HEK293T (cell line): ENCODE measurements around the gene KCNH1.

Experiments used
- ARNT ChIP-seq: fragments of 450-650 bp; IDR thresholded peaks from 2 replicates; pipeline ENCODE4 v1.6.1; 2017; ENCODE audit warnings: mild to moderate bottlenecking
- BHLHE40 ChIP-seq: fragments of 450-650 bp; IDR thresholded peaks from 2 replicates; pipeline ENCODE4 v1.6.1; 2016; ENCODE audit warnings: mild to moderate bottlenecking, moderate library complexity, borderline replicate concordance
- ELF4 ChIP-seq: fragments of 450-650 bp; IDR thresholded peaks from 2 replicates; pipeline ENCODE4 v1.6.1; 2017; ENCODE audit warnings: antibody characterized with exemption
- FOXK2 ChIP-seq: fragments of 450-650 bp; IDR thresholded peaks from 2 replicates; pipeline ENCODE4 v1.6.1; 2016; ENCODE audit warnings: mild to moderate bottlenecking
- FOXM1 ChIP-seq: fragments of 450-650 bp; IDR thresholded peaks from 2 replicates; pipeline ENCODE4 v1.6.1; 2017; ENCODE audit warnings: mild to moderate bottlenecking, borderline replicate concordance
- HDGF ChIP-seq: fragments of 450-650 bp; IDR thresholded peaks from 2 replicates; pipeline ENCODE4 v1.6.1; 2017; ENCODE audit warnings: antibody characterized with exemption, borderline replicate concordance
- L3MBTL2 ChIP-seq: fragments of 450-650 bp; conservative IDR thresholded peaks from 2 replicates; pipeline ENCODE4 v1.6.1; 2016; ENCODE audit warnings: mild to moderate bottlenecking
- LEF1 ChIP-seq: fragments of 450-650 bp; IDR thresholded peaks from 2 replicates; pipeline ENCODE4 v1.6.1; 2017; ENCODE audit warnings: mild to moderate bottlenecking, borderline replicate concordance
- PKNOX1 ChIP-seq: fragments of 450-650 bp; IDR thresholded peaks from 2 replicates; pipeline ENCODE4 v1.6.1; 2016
- SP1 ChIP-seq: fragments of 450-650 bp; IDR thresholded peaks from 2 replicates; pipeline ENCODE4 v1.6.1; 2017
- SUZ12 ChIP-seq: fragments of 450-650 bp; IDR thresholded peaks from 2 replicates; pipeline ENCODE4 v1.6.1; 2016; ENCODE audit warnings: mild to moderate bottlenecking
- TARDBP ChIP-seq: fragments of 450-650 bp; IDR thresholded peaks from 2 replicates; pipeline ENCODE4 v1.6.1; 2016
- ZNF384 ChIP-seq: fragments of 450-650 bp; IDR thresholded peaks from 2 replicates; pipeline ENCODE4 v1.6.1; 2016

- TF ChIP-seq PKNOX1 (no peak), ZNF384 (no peak), ELF4 (no peak), FOXM1 (no peak), ARNT (no peak), SUZ12 (no peak), HDGF (no peak), SP1 (no peak), L3MBTL2 (no peak), LEF1 (no peak), FOXK2 (no peak), TARDBP (no peak), BHLHE40 (no peak)
Observed at GRCh38 chr1:210683403-210684047, 450.4 kb downstream of the KCNH1 start.
